BLaER1 treated with 17β-estradiol and CSF1 and Interleukin-3, amounts not matched to agents 10 nM and 100 nM (cell line): Measurements from ENCODE around the gene USP47.
A peak's percentile ranks its signal among the peaks of the same experiment; 100 is the strongest.

Source experiments
- H3K27ac ChIP-seq, 11 experiments: shearing (Covaris generic); formaldehyde crosslinking; 2 replicates each; pipeline ENCODE4 v1.8.1; 2022
- H3K27me3 ChIP-seq, 11 experiments: shearing (Covaris generic); formaldehyde crosslinking; 2 replicates each; pipeline ENCODE4 v1.8.1; 2022
- H3K36me3 ChIP-seq, 11 experiments: shearing (Covaris generic); formaldehyde crosslinking; 2 replicates each; pipeline ENCODE4 v1.8.1; 2022
- H3K4me1 ChIP-seq, 10 experiments: shearing (Covaris generic); formaldehyde crosslinking; 2 replicates each; pipeline ENCODE4 v1.8.1; 2022
- H3K4me2 ChIP-seq, 11 experiments: shearing (Covaris generic); formaldehyde crosslinking; 2 replicates each; pipeline ENCODE4 v1.8.1; 2022
- H3K4me3 ChIP-seq, 10 experiments: shearing (Covaris generic); formaldehyde crosslinking; 2 replicates each; pipeline ENCODE4 v1.8.1; 2022
- H3K9ac ChIP-seq, 11 experiments: shearing (Covaris generic); formaldehyde crosslinking; 2 replicates each; pipeline ENCODE4 v1.8.1; 2022
- H3K9me3 ChIP-seq, 11 experiments: shearing (Covaris generic); formaldehyde crosslinking; replicated peaks in 1 of 11; 2 replicates each; pipeline ENCODE4 v1.8.1; 2022
- H4K20me1 ChIP-seq, 11 experiments: shearing (Covaris generic); formaldehyde crosslinking; 2 replicates each; pipeline ENCODE4 v1.8.1; 2022
- Cebpa-rat ChIP-seq, 11 experiments: shearing (Covaris generic); IDR thresholded peaks; 2 replicates each; pipeline ENCODE4 v1.8.1; 2022

USP47 gene

GRCh38 chr11:11998091-11998781 is 156.5 kb downstream of the USP47 start:
- Histone ChIP-seq H3K27me3 (no peaks in the 10 kb centered on the region), H4K20me1 (no peaks in the 10 kb centered on the region), H3K4me3 (no peak overlapping the region), H3K9ac (no peak overlapping the region), H3K4me1 (peaks cover 0 to 24% (median 8%) of the 10 kb centered on the region in 10 experiments; a peak in 14 of 20 replicates), H3K36me3 (no peaks in the 10 kb centered on the region), H3K9me3 (no peaks in the 10 kb centered on the region), H3K4me2 (peak overlapping the region in 8 of 11 experiments; percentile 0 to 64 (median 24); a peak in 12 of 22 replicates), H3K27ac (no peak overlapping the region)
- no peak for TF ChIP-seq Cebpa-rat (IDR thresholded peaks at IDR 0.05)

DNA sequence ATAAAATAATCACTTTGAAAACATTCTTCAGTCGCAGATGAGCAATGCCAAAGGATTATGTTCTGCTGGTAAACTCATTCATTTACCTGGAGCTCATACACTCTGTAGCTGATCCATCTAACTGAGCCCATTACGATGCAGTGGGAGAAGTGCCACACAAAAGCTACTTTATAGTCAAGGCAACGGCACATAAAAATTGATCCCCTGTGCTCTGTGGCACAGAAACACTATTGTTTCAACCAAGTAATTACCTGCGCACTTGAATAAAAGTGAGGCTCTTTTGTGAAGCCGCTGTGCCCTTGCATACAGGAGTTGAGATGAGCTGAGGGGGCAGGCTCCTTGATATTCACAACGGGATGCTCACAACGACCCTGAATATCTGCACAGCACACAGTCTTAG is 159.4 kb downstream of the USP47 start:
- no peaks in the 10 kb centered on the region for H3K36me3 ChIP-seq
- no peak overlapping the region for H3K27ac ChIP-seq
- H3K4me3 ChIP-seq, result no peak overlapping the region
- peaks cover 0 to 24% (median 8%) of the 10 kb centered on the region in 10 experiments; a peak in 14 of 20 replicates for H3K4me1 ChIP-seq
- no peak overlapping the region for H3K9ac ChIP-seq
- no peaks in the 10 kb centered on the region for H4K20me1 ChIP-seq
- peaks cover 0 to 8% (median 3%) of the 10 kb centered on the region in 11 experiments; a peak in 18 of 22 replicates for H3K27me3 ChIP-seq
- H3K4me2 ChIP-seq, result no peak overlapping the region
- no peak for TF ChIP-seq Cebpa-rat (IDR thresholded peaks at IDR 0.05)
- no peaks in the 10 kb centered on the region for H3K9me3 ChIP-seq

DNA sequence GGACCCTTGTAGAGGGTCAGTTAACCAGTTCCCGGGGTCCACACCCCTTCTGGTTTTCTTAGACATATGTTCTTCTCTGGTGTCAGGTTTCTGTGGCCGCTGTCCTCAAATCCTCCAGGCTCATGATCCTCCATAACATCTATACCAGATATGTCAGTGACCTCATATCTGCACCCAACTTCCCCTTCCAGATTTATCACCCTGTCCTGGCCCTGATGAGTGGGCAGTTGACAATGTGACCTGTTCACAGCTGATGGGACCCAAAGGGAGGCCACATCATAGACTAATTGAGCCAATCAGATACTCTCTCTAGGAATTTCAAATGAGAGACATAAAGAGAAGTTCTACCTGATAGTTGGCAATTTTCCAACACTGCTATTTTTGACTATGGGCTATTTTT is 161.6 kb downstream of the USP47 start:
- H3K36me3 ChIP-seq, result no peaks in the 10 kb centered on the region
- peaks cover 21 to 29% (median 25%) of the 10 kb centered on the region in 11 experiments for H3K27me3 ChIP-seq
- no peak overlapping the region for H3K27ac ChIP-seq
- no peak for TF ChIP-seq Cebpa-rat (IDR thresholded peaks at IDR 0.05)
- H3K4me3 ChIP-seq, result no peak overlapping the region
- H4K20me1 ChIP-seq, result no peaks in the 10 kb centered on the region
- peaks cover 0 to 7% (median under 1%) of the 10 kb centered on the region in 10 experiments; a peak in 7 of 20 replicates for H3K4me1 ChIP-seq
- peaks cover 6 to 20% (median 13%) of the 10 kb centered on the region in 11 experiments; a peak in 21 of 22 replicates for H3K9me3 ChIP-seq
- no peak overlapping the region for H3K9ac ChIP-seq
- no peak overlapping the region for H3K4me2 ChIP-seq

GRCh38 chr11:12003815-12004214 is 162.0 kb downstream of the USP47 start:
- no peak for TF ChIP-seq Cebpa-rat (IDR thresholded peaks at IDR 0.05)
- H3K9ac ChIP-seq, result no peak overlapping the region
- peaks cover 26 to 34% (median 30%) of the 10 kb centered on the region in 11 experiments for H3K27me3 ChIP-seq
- no peaks in the 10 kb centered on the region for H4K20me1 ChIP-seq
- H3K36me3 ChIP-seq, result no peaks in the 10 kb centered on the region
- H3K27ac ChIP-seq, result no peak overlapping the region
- H3K4me1 ChIP-seq, result peaks cover 0 to 4% (median 0%) of the 10 kb centered on the region in 10 experiments; a peak in 5 of 20 replicates
- H3K4me2 ChIP-seq, result no peak overlapping the region
- H3K9me3 ChIP-seq, result peaks cover 9 to 21% (median 16%) of the 10 kb centered on the region in 11 experiments; a peak in 21 of 22 replicates
- H3K4me3 ChIP-seq, result no peak overlapping the region

DNA sequence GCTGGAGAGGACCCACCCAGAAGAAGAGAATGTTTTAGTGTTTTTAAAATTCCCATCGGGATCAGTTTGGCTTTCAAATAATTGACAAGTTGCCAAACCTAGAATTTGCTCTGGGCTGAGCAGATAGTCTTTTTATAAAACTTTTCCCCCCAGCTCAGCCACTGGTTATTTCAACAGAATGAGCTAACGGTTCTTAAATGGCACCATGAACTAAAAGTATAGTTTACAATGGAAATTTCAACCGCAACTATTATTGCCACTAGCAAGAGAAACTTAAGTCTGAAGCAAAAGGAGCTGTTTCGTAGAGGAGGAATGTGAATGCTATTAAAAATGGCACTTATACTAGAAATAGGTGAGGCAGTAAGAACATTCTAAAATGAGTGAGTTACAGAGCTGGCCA is 163.3 kb downstream of the USP47 start:
- H3K27ac ChIP-seq, result no peak overlapping the region
- no peak for TF ChIP-seq Cebpa-rat (IDR thresholded peaks at IDR 0.05)
- no peak overlapping the region for H3K9ac ChIP-seq
- peaks cover 38 to 47% (median 42%) of the 10 kb centered on the region in 11 experiments for H3K27me3 ChIP-seq
- H3K4me2 ChIP-seq, result no peak overlapping the region
- H3K36me3 ChIP-seq, result no peaks in the 10 kb centered on the region
- H3K9me3 ChIP-seq, result peaks cover 13 to 29% (median 22%) of the 10 kb centered on the region in 11 experiments; a peak in 21 of 22 replicates
- H4K20me1 ChIP-seq, result no peaks in the 10 kb centered on the region
- H3K4me3 ChIP-seq, result no peak overlapping the region
- H3K4me1 ChIP-seq, result peaks cover 0 to 4% (median 0%) of the 10 kb centered on the region in 10 experiments; a peak in 2 of 20 replicates

GRCh38 chr11:12005476-12005875 is 163.7 kb downstream of the USP47 start:
- no peaks in the 10 kb centered on the region for H3K36me3 ChIP-seq
- peaks cover 0 to 4% (median 0%) of the 10 kb centered on the region in 10 experiments; a peak in 2 of 20 replicates for H3K4me1 ChIP-seq
- H3K27me3 ChIP-seq, result peaks cover 41 to 51% (median 46%) of the 10 kb centered on the region in 11 experiments
- no peak overlapping the region for H3K27ac ChIP-seq
- H3K9me3 ChIP-seq, result peaks cover 13 to 32% (median 25%) of the 10 kb centered on the region in 11 experiments; a peak in 21 of 22 replicates
- no peak overlapping the region for H3K4me2 ChIP-seq
- H3K4me3 ChIP-seq, result no peak overlapping the region
- no peak overlapping the region for H3K9ac ChIP-seq
- no peak for TF ChIP-seq Cebpa-rat (IDR thresholded peaks at IDR 0.05)
- no peaks in the 10 kb centered on the region for H4K20me1 ChIP-seq

DNA sequence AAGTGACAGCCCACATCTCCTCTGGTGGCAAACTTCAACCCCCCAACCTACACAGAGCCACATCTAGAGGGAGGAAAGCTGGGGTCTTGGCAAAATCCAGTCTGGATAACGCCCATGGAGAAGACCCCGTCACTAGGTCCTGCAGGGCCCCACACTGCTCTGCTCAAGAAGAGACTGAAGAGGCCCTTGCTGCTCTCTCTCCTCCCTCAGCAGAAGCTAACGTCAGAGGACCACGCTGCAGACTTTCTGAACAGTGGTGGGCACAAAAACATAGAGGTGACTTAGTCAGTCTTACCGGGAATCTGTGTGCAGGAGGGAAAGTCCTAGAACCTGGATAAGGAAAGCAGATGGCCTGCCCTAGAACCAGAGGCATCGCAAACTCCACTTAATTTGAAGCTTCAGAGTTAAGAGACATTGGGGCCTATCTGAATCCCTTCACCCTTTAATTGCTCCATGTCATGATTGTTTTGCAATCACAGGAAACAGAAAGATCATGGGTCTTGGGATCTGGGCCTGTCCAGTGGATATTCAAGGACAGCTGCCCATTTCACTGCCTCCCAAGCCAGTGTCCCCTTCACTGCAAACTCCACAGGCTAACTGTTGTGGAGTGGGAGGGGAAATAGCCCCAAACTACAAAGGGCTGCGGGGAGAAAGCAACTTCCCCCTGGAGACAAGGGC is 164.9 kb downstream of the USP47 start:
- no peak overlapping the region for H3K4me2 ChIP-seq
- no peaks in the 10 kb centered on the region for H4K20me1 ChIP-seq
- no peak overlapping the region for H3K9ac ChIP-seq
- H3K4me3 ChIP-seq, result no peak overlapping the region
- H3K9me3 ChIP-seq, result peaks cover 13 to 35% (median 27%) of the 10 kb centered on the region in 11 experiments; a peak in 21 of 22 replicates
- H3K27me3 ChIP-seq, result peaks cover 48 to 60% (median 55%) of the 10 kb centered on the region in 11 experiments
- H3K4me1 ChIP-seq, result peaks cover 0 to 4% (median 0%) of the 10 kb centered on the region in 10 experiments; a peak in 2 of 20 replicates
- no peak overlapping the region for H3K27ac ChIP-seq
- H3K36me3 ChIP-seq, result no peaks in the 10 kb centered on the region
- no peak for TF ChIP-seq Cebpa-rat (IDR thresholded peaks at IDR 0.05)

GRCh38 chr11:12007230-12007593 is 165.4 kb downstream of the USP47 start:
- H4K20me1 ChIP-seq, result no peaks in the 10 kb centered on the region
- H3K4me1 ChIP-seq, result peaks cover 0 to 4% (median 0%) of the 10 kb centered on the region in 10 experiments; a peak in 2 of 20 replicates
- no peak for TF ChIP-seq Cebpa-rat (IDR thresholded peaks at IDR 0.05)
- no peak overlapping the region for H3K9ac ChIP-seq
- H3K27ac ChIP-seq, result no peak overlapping the region
- no peak overlapping the region for H3K4me2 ChIP-seq
- peaks cover 13 to 35% (median 27%) of the 10 kb centered on the region in 11 experiments; a peak in 21 of 22 replicates for H3K9me3 ChIP-seq
- no peaks in the 10 kb centered on the region for H3K36me3 ChIP-seq
- no peak overlapping the region for H3K4me3 ChIP-seq
- peaks cover 48 to 61% (median 55%) of the 10 kb centered on the region in 11 experiments for H3K27me3 ChIP-seq
